RWPE2 (cell line): Measurements from ENCODE around the gene YIPF5.

Experiments
- ATAC-seq: fragments of 200-7000 bp; cut with Tn5 transposase; 3 replicates; pipeline ENCODE4 v1.9.1; 2021; ENCODE audit warnings: low read depth
- DNase-seq: peaks from one replicate; pipeline ENCODE4 v3.0.0-alpha.2; 2020; ENCODE audit warnings: low spot score
- H3K27ac ChIP-seq: fragments of 450-650 bp; 2 replicates; pipeline ENCODE4 v1.5.1; 2017; ENCODE audit warnings: mild to moderate bottlenecking; ENCODE audit not compliant: poor library complexity, severe bottlenecking
- H3K27me3 ChIP-seq: fragments of 250-450 bp; sonication (Bioruptor Pico); 2 replicates; pipeline ENCODE4 v1.5.1; 2021; ENCODE audit warnings: mild to moderate bottlenecking, moderate library complexity; ENCODE audit not compliant: insufficient read depth, poor library complexity, severe bottlenecking
- H3K36me3 ChIP-seq: fragments of 250-450 bp; sonication (Bioruptor Pico); 2 replicates; pipeline ENCODE4 v1.5.1; 2020; ENCODE audit warnings: low read depth, mild to moderate bottlenecking, moderate library complexity
- H3K4me1 ChIP-seq: fragments of 250-450 bp; sonication (Bioruptor Pico); 2 replicates; pipeline ENCODE4 v1.5.1; 2021; ENCODE audit warnings: mild to moderate bottlenecking, moderate library complexity; ENCODE audit not compliant: insufficient read depth, poor library complexity, severe bottlenecking
- H3K4me3 ChIP-seq: fragments of 250-450 bp; sonication (Bioruptor Pico); 2 replicates; pipeline ENCODE4 v1.5.1; 2021; ENCODE audit warnings: mild to moderate bottlenecking, moderate library complexity; ENCODE audit not compliant: severe bottlenecking
- H3K9me3 ChIP-seq: fragments of 250-450 bp; sonication (Bioruptor Pico); 2 replicates; pipeline ENCODE4 v1.5.1; 2021; ENCODE audit warnings: mild to moderate bottlenecking, moderate library complexity; ENCODE audit not compliant: severe bottlenecking
- TF ChIP-seq, protein P1 (sequence below): fragments of 450-650 bp; IDR thresholded peaks from one replicate; pipeline ENCODE4 v1.5.1; 2017; ENCODE audit warnings: mild to moderate bottlenecking, moderate library complexity; ENCODE audit not compliant: poor library complexity, severe bottlenecking

YIPF5 gene

DNA sequence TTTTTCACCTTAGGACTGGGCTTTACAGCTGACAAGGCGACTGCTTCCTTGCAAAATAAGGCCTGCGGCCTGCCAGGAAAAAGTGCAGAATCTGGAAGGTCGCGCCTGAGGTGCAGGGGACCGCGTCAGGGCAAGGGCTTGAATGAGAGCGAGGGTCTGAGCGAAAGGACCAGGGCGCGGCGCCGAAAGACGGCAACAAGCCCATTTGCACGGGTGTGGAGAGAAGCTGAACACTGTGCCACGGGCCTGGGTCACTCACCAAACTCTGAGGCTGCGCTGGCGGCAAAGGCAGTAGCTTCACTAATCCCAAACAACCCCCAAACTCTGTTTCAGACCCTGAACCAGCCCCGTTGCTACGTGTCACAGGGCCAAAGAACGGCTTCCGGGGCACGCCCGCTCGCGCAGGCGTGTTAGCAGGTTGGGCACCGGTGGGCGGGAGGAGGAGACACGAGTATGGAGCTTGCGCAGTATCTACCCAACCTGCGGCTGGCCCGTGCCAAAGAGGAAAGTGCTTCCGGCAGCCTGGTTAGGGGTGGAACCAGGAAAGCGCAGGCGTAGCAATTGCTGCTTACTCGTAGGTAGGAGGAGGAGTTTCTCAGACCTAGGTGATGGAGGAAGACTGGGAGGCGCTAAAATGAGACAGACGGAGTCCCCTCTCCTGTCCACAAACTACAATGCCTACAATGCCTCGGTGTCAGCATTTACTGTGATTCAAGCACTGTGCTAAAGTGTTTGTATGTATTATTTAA lies at the start of gene YIPF5, which contains the start of gene KCTD16:
Gene YIPF5, minus strand, starts transcription at position 384 of the 749 bp plus-strand sequence. CDS start 704 bp downstream, outside the sequence.
Gene KCTD16, plus strand, starts transcription at position 598 of the 749 bp plus-strand sequence.
- Histone ChIP-seq H3K4me3 (peak within 1 kb of the TSS; percentile 89), H3K4me1 (peaks cover 26% of the 10 kb centered on the region), H3K27me3 (no peaks in the 10 kb centered on the region), H3K9me3 (no peaks in the 10 kb centered on the region), H3K27ac (peak within 1 kb of the TSS; percentile 24), H3K36me3 (peaks cover 45% of the 10 kb centered on the region)
- DNase-seq (peak; percentile 99), ATAC-seq (peak; percentile 99)
- TF ChIP-seq, protein P1, sequence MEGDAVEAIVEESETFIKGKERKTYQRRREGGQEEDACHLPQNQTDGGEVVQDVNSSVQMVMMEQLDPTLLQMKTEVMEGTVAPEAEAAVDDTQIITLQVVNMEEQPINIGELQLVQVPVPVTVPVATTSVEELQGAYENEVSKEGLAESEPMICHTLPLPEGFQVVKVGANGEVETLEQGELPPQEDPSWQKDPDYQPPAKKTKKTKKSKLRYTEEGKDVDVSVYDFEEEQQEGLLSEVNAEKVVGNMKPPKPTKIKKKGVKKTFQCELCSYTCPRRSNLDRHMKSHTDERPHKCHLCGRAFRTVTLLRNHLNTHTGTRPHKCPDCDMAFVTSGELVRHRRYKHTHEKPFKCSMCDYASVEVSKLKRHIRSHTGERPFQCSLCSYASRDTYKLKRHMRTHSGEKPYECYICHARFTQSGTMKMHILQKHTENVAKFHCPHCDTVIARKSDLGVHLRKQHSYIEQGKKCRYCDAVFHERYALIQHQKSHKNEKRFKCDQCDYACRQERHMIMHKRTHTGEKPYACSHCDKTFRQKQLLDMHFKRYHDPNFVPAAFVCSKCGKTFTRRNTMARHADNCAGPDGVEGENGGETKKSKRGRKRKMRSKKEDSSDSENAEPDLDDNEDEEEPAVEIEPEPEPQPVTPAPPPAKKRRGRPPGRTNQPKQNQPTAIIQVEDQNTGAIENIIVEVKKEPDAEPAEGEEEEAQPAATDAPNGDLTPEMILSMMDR, result no peak

DNA sequence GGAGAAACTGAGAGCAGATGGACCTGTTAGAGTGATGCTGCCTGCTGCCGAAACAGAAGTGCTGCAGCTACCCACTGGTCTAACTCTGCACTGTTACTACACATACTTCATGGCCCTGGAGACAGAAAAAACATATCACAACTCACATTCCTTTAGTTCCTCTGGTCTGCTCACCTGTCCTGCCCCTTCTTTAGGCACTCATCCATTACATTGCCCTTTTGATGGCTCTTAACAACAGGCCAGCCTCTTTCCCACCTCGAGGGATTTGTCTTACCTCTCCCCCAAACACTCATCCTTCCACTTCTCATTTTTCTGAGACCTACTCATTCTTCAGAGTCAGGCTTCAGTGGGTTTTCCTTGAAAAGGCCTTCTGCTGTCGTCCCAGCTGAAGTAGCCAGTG lies 49.4 kb upstream of the YIPF5 start:
- H3K4me1 ChIP-seq, result no peaks in the 10 kb centered on the region
- H3K4me3 ChIP-seq, result no peak overlapping the region
- TF ChIP-seq, protein P1, result no peak
- H3K27me3 ChIP-seq, result peaks cover 21% of the 10 kb centered on the region
- ATAC-seq, result no peak; the same call in 2 of the 3 replicates
- no peak overlapping the region for H3K27ac ChIP-seq
- H3K9me3 ChIP-seq, result no peaks in the 10 kb centered on the region
- H3K36me3 ChIP-seq, result no peaks in the 10 kb centered on the region
- no peak for DNase-seq

GRCh38 chr5:144210655-144211054 lies 40.2 kb upstream of the YIPF5 start:
- TF ChIP-seq, protein P1, result no peak

GRCh38 chr5:144209361-144209760 lies 38.9 kb upstream of the YIPF5 start:
- ATAC-seq (no peak), DNase-seq (no peak)
- no peak overlapping the region for H3K4me3 ChIP-seq
- no peaks in the 10 kb centered on the region for H3K4me1 ChIP-seq
- no peak overlapping the region for H3K27ac ChIP-seq
- TF ChIP-seq, protein P1, result no peak
- H3K36me3 ChIP-seq, result no peaks in the 10 kb centered on the region
- no peaks in the 10 kb centered on the region for H3K9me3 ChIP-seq
- H3K27me3 ChIP-seq, result peaks cover 76% of the 10 kb centered on the region

More at GRCh38 chr5:144210655-144211054, 40.2 kb upstream of the YIPF5 start:
- Histone ChIP-seq H3K36me3 (no peaks in the 10 kb centered on the region), H3K27me3 (peaks cover 64% of the 10 kb centered on the region), H3K27ac (no peak overlapping the region), H3K9me3 (no peaks in the 10 kb centered on the region), H3K4me3 (no peak overlapping the region), H3K4me1 (no peaks in the 10 kb centered on the region)
- DNase-seq, result no peak
- ATAC-seq, result no peak
